GM21737 (cell line): ENCODE results near the gene RBL2.
"Not testable (repeated sequence)": the region's sequence is repeated elsewhere in the genome, so short reads cannot be mapped to it uniquely, and the experiment has no call there.

ENCODE experiments used
- ATAC-seq: cut with Tn5 transposase; IDR thresholded peaks from one replicate; pipeline ENCODE4 v1.9.1; 2021; ENCODE audit warnings: mild to moderate bottlenecking, moderate library complexity; ENCODE audit not compliant: unreplicated experiment

Gene RBL2

GRCh38 chr16:53529513-53529912 is 95.2 kb downstream of the RBL2 start:
- ATAC-seq = no peak

- no peak for ATAC-seq
Observed at GRCh38 chr16:53530046-53530445, 95.8 kb downstream of the RBL2 start.

GRCh38 chr16:53530741-53531140 is 96.5 kb downstream of the RBL2 start:
- no peak for ATAC-seq

- no peak for ATAC-seq
Observed at GRCh38 chr16:53534206-53534605, 99.9 kb downstream of the RBL2 start.

- no peak for ATAC-seq
Observed at GRCh38 chr16:53537626-53538025, 103.4 kb downstream of the RBL2 start.

- ATAC-seq = not testable (repeated sequence)
Observed at GRCh38 chr16:53539346-53539745, 105.1 kb downstream of the RBL2 start.

GRCh38 chr16:53539759-53540718 is 105.8 kb downstream of the RBL2 start:
- not testable (repeated sequence) for ATAC-seq
